Measurements from ENCODE around the gene FH. TPM values are rescaled to one million over a fixed set of nuclear protein-coding genes. Genes with fewer than 3 reads are reported as not detected.

FH gene
- total RNA-seq, 1 experiment from 2014 or later = 108 TPM

GRCh38 chr1:241557551-241558193 is 38.1 kb upstream of the FH start:
- ChIA-PET CTCF (no interaction called here), POLR2A (no interaction called here)
- no peak for DNase-seq
- no peak overlapping the region for H3K27ac Mint-ChIP-seq (ENCODE audit: unreplicated experiment)
- H3K4me3 Mint-ChIP-seq (ENCODE audit: unreplicated experiment) = no peak overlapping the region
- no peaks in the 10 kb centered on the region for H3K36me3 ChIP-seq (ENCODE audit: control insufficient read depth, insufficient read depth, low read length)
- H3K9me3 Mint-ChIP-seq (ENCODE audit: unreplicated experiment) = no peaks in the 10 kb centered on the region
- peaks cover 10% of the 10 kb centered on the region for H3K27me3 Mint-ChIP-seq (ENCODE audit: insufficient read depth, unreplicated experiment)
- H3K4me1 Mint-ChIP-seq (ENCODE audit: low read depth, unreplicated experiment) = no peaks in the 10 kb centered on the region
- H3K36me3 Mint-ChIP-seq (ENCODE audit: insufficient read depth, unreplicated experiment) = no peaks in the 10 kb centered on the region
- no peaks in the 10 kb centered on the region for H3K27me3 ChIP-seq (replicated peaks; ENCODE audit: control insufficient read depth, insufficient read depth, low read length)
- no peak for TF ChIP-seq CTCF (IDR thresholded peaks at IDR 0.05; ENCODE audit: insufficient read depth in 1 of 2, low read depth in 1 of 2, low read length in 1 of 2, severe bottlenecking in 1 of 2, unreplicated experiment in 1 of 2)
- BruUV-seq (replicated peaks) = no TSS peak
- no peaks in the 10 kb centered on the region for H3K4me1 ChIP-seq
- H3K9me3 ChIP-seq = no peaks in the 10 kb centered on the region
- intact Hi-C loops (cut with micrococcal nuclease; ENCODE audit: unreplicated experiment) = no loop called here
- no peak overlapping the region for H3K4me3 ChIP-seq (ENCODE audit: low read depth, low read length)

GRCh38 chr1:241557031-241557430 is 37.5 kb upstream of the FH start:
- no peaks in the 10 kb centered on the region for H3K9me3 Mint-ChIP-seq (ENCODE audit: unreplicated experiment)
- CTCF ChIA-PET = no interaction called here

GRCh38 chr1:241555526-241555925 is 36.0 kb upstream of the FH start:
- Mint-ChIP-seq H3K4me3 (ENCODE audit: unreplicated experiment) (no peak overlapping the region), H3K27me3 (ENCODE audit: insufficient read depth, unreplicated experiment) (peaks cover 3% of the 10 kb centered on the region), H3K27ac (ENCODE audit: unreplicated experiment) (no peak overlapping the region), H3K9me3 (ENCODE audit: unreplicated experiment) (no peaks in the 10 kb centered on the region), H3K4me1 (ENCODE audit: low read depth, unreplicated experiment) (no peaks in the 10 kb centered on the region), H3K36me3 (ENCODE audit: insufficient read depth, unreplicated experiment) (no peaks in the 10 kb centered on the region)
- BruUV-seq (replicated peaks) = no TSS peak
- POLR2A ChIA-PET = no interaction called here
- no peak for TF ChIP-seq CTCF (IDR thresholded peaks at IDR 0.05; ENCODE audit: insufficient read depth in 1 of 2, low read depth in 1 of 2, low read length in 1 of 2, severe bottlenecking in 1 of 2, unreplicated experiment in 1 of 2)
- Histone ChIP-seq H3K4me1 (no peaks in the 10 kb centered on the region), H3K27me3 (replicated peaks; ENCODE audit: control insufficient read depth, insufficient read depth, low read length) (no peaks in the 10 kb centered on the region), H3K9me3 (no peaks in the 10 kb centered on the region), H3K36me3 (ENCODE audit: control insufficient read depth, insufficient read depth, low read length) (no peaks in the 10 kb centered on the region), H3K4me3 (ENCODE audit: low read depth, low read length) (no peak overlapping the region)
- intact Hi-C loops (cut with micrococcal nuclease; ENCODE audit: unreplicated experiment) = no loop called here
- CTCF ChIA-PET = no interaction called here
- DNase-seq = no peak

More at GRCh38 chr1:241557031-241557430, 37.5 kb upstream of the FH start:
- Histone ChIP-seq H3K9me3 (no peaks in the 10 kb centered on the region), H3K4me3 (ENCODE audit: low read depth, low read length) (no peak overlapping the region), H3K27me3 (replicated peaks; ENCODE audit: control insufficient read depth, insufficient read depth, low read length) (no peaks in the 10 kb centered on the region), H3K4me1 (no peaks in the 10 kb centered on the region), H3K36me3 (ENCODE audit: control insufficient read depth, insufficient read depth, low read length) (no peaks in the 10 kb centered on the region)
- DNase-seq = no peak
- peaks cover 11% of the 10 kb centered on the region for H3K27me3 Mint-ChIP-seq (ENCODE audit: insufficient read depth, unreplicated experiment)
- H3K27ac Mint-ChIP-seq (ENCODE audit: unreplicated experiment) = no peak overlapping the region
- no peak for TF ChIP-seq CTCF (IDR thresholded peaks at IDR 0.05; ENCODE audit: insufficient read depth in 1 of 2, low read depth in 1 of 2, low read length in 1 of 2, severe bottlenecking in 1 of 2, unreplicated experiment in 1 of 2)
- intact Hi-C loops (cut with micrococcal nuclease; ENCODE audit: unreplicated experiment) = no loop called here
- H3K4me3 Mint-ChIP-seq (ENCODE audit: unreplicated experiment) = no peak overlapping the region
- BruUV-seq (replicated peaks) = no TSS peak
- no peaks in the 10 kb centered on the region for H3K4me1 Mint-ChIP-seq (ENCODE audit: low read depth, unreplicated experiment)
- POLR2A ChIA-PET = no interaction called here
- no peaks in the 10 kb centered on the region for H3K36me3 Mint-ChIP-seq (ENCODE audit: insufficient read depth, unreplicated experiment)

Data from Caco-2 (cell line).